HEK293 (cell line): Measurements from ENCODE around the gene HEMK1.

Experiments
- KLF9 ChIP-seq: fragments of 450-650 bp; formaldehyde crosslinking; IDR thresholded peaks from 2 replicates; pipeline ENCODE4 v1.5.1; 2016; ENCODE audit warnings: missing biosample characterization, missing genetic modification characterization, low read depth
- MYNN ChIP-seq: fragments of 450-650 bp; formaldehyde crosslinking; IDR thresholded peaks from 2 replicates; pipeline ENCODE4 v1.5.1; 2016; ENCODE audit warnings: missing biosample characterization, missing genetic modification characterization, borderline replicate concordance
- TRIM28 ChIP-seq: IDR thresholded peaks from 2 replicates; pipeline ENCODE4 v1.6.1; 2011; ENCODE audit warnings: low read length, control low read depth, borderline replicate concordance
- ZNF140 ChIP-seq: fragments of 450-650 bp; formaldehyde crosslinking; IDR thresholded peaks from 2 replicates; pipeline ENCODE4 v1.5.1; 2016; ENCODE audit warnings: missing biosample characterization, missing genetic modification characterization
- ZNF274 ChIP-seq, 2 experiments: fragments of 200-500 bp in 1 of 2; fragments of 450-650 bp in 1 of 2; sonication (Bioruptor generic) in 1 of 2; formaldehyde crosslinking in 1 of 2; IDR thresholded peaks; 2 replicates each; pipeline versions ENCODE4 v1.5.1 to v1.6.1; 2014 to 2016; ENCODE audit warnings: borderline replicate concordance in 1 of 2, inconsistent platforms in 1 of 2, low read length in 1 of 2, missing biosample characterization in 1 of 2, missing genetic modification characterization in 1 of 2
- ZNF350 ChIP-seq: fragments of 450-650 bp; formaldehyde crosslinking; IDR thresholded peaks from 2 replicates; pipeline ENCODE4 v1.5.0; 2017; ENCODE audit warnings: missing biosample characterization, mild to moderate bottlenecking, missing genetic modification characterization
- ZNF391 ChIP-seq: fragments of 450-650 bp; formaldehyde crosslinking; IDR thresholded peaks from 2 replicates; pipeline ENCODE4 v1.5.1; 2016; ENCODE audit warnings: low read depth, missing biosample characterization, missing genetic modification characterization, borderline replicate concordance
- ZNF555 ChIP-seq: fragments of 450-650 bp; formaldehyde crosslinking; conservative IDR thresholded peaks from 2 replicates; pipeline ENCODE4 v1.5.1; 2017; ENCODE audit warnings: missing biosample characterization, mild to moderate bottlenecking, missing genetic modification characterization, inconsistent platforms
- ZNF621 ChIP-seq: fragments of 450-650 bp; formaldehyde crosslinking; IDR thresholded peaks from 2 replicates; pipeline ENCODE4 v1.5.1; 2017; ENCODE audit warnings: missing biosample characterization, missing genetic modification characterization
- TF ChIP-seq, protein P1 (sequence below): fragments of 450-650 bp; formaldehyde crosslinking; optimal IDR thresholded peaks from 2 replicates; pipeline ENCODE3; 2016; ENCODE audit warnings: missing biosample characterization, mild to moderate bottlenecking, missing genetic modification characterization
- TF ChIP-seq, protein P2 (sequence below): fragments of 450-650 bp; formaldehyde crosslinking; IDR thresholded peaks from 2 replicates; pipeline ENCODE4 v1.5.1; 2016; ENCODE audit warnings: missing biosample characterization, missing genetic modification characterization
- TF ChIP-seq, protein P3 (sequence below): fragments of 450-650 bp; formaldehyde crosslinking; IDR thresholded peaks from 2 replicates; pipeline ENCODE4 v1.5.1; 2016; ENCODE audit warnings: missing biosample characterization, missing genetic modification characterization
- TF ChIP-seq, protein P4 (sequence below): fragments of 450-650 bp; formaldehyde crosslinking; IDR thresholded peaks from 2 replicates; pipeline ENCODE4 v1.5.1; 2016; ENCODE audit warnings: missing biosample characterization, missing genetic modification characterization
- TF ChIP-seq, protein P5 (sequence below): fragments of 450-650 bp; formaldehyde crosslinking; IDR thresholded peaks from 2 replicates; pipeline ENCODE4 v1.5.1; 2017; ENCODE audit warnings: missing biosample characterization, missing genetic modification characterization

DNA sequence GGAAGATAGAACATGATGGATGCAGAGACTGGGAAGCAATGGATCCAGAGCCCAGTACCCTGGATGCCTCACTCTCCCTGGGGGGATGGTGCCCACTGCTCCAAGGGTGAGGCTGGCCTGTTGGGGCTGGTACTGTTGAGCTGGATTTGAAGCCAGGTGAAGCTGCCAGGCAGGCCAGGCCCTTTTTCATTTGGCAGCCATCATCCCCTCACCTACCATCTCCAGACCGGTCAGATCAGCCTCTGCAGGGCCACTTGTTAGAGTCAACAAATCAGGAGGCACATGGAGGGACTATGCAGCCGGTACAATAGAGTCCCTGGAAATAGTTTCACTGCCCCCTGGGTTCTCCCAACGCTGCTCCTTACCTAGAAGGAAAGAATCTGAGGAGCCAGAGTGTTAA, 53.6 kb downstream of the HEMK1 start:
- no peak for TF ChIP-seq MYNN (tag by site-specific recombination)
- TF ChIP-seq, protein P1, sequence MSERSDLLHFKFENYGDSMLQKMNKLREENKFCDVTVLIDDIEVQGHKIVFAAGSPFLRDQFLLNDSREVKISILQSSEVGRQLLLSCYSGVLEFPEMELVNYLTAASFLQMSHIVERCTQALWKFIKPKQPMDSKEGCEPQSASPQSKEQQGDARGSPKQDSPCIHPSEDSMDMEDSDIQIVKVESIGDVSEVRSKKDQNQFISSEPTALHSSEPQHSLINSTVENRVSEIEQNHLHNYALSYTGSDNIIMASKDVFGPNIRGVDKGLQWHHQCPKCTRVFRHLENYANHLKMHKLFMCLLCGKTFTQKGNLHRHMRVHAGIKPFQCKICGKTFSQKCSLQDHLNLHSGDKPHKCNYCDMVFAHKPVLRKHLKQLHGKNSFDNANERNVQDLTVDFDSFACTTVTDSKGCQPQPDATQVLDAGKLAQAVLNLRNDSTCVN, result no peak
- TF ChIP-seq, protein P2, sequence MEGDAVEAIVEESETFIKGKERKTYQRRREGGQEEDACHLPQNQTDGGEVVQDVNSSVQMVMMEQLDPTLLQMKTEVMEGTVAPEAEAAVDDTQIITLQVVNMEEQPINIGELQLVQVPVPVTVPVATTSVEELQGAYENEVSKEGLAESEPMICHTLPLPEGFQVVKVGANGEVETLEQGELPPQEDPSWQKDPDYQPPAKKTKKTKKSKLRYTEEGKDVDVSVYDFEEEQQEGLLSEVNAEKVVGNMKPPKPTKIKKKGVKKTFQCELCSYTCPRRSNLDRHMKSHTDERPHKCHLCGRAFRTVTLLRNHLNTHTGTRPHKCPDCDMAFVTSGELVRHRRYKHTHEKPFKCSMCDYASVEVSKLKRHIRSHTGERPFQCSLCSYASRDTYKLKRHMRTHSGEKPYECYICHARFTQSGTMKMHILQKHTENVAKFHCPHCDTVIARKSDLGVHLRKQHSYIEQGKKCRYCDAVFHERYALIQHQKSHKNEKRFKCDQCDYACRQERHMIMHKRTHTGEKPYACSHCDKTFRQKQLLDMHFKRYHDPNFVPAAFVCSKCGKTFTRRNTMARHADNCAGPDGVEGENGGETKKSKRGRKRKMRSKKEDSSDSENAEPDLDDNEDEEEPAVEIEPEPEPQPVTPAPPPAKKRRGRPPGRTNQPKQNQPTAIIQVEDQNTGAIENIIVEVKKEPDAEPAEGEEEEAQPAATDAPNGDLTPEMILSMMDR, result no peak
- TF ChIP-seq ZNF621, result no peak
- no peak for TF ChIP-seq ZNF391 (tag by site-specific recombination)
- no peak for TF ChIP-seq ZNF274 (IDR thresholded peaks at IDR 0.05; ENCODE audit: low read length)
- TF ChIP-seq ZNF274 (tag by site-specific recombination; IDR thresholded peaks at IDR 0.05; ENCODE audit: borderline replicate concordance), result no peak
- TF ChIP-seq, protein P3, sequence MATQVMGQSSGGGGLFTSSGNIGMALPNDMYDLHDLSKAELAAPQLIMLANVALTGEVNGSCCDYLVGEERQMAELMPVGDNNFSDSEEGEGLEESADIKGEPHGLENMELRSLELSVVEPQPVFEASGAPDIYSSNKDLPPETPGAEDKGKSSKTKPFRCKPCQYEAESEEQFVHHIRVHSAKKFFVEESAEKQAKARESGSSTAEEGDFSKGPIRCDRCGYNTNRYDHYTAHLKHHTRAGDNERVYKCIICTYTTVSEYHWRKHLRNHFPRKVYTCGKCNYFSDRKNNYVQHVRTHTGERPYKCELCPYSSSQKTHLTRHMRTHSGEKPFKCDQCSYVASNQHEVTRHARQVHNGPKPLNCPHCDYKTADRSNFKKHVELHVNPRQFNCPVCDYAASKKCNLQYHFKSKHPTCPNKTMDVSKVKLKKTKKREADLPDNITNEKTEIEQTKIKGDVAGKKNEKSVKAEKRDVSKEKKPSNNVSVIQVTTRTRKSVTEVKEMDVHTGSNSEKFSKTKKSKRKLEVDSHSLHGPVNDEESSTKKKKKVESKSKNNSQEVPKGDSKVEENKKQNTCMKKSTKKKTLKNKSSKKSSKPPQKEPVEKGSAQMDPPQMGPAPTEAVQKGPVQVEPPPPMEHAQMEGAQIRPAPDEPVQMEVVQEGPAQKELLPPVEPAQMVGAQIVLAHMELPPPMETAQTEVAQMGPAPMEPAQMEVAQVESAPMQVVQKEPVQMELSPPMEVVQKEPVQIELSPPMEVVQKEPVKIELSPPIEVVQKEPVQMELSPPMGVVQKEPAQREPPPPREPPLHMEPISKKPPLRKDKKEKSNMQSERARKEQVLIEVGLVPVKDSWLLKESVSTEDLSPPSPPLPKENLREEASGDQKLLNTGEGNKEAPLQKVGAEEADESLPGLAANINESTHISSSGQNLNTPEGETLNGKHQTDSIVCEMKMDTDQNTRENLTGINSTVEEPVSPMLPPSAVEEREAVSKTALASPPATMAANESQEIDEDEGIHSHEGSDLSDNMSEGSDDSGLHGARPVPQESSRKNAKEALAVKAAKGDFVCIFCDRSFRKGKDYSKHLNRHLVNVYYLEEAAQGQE (tag by site-specific recombination), result no peak
- TF ChIP-seq, protein P4, sequence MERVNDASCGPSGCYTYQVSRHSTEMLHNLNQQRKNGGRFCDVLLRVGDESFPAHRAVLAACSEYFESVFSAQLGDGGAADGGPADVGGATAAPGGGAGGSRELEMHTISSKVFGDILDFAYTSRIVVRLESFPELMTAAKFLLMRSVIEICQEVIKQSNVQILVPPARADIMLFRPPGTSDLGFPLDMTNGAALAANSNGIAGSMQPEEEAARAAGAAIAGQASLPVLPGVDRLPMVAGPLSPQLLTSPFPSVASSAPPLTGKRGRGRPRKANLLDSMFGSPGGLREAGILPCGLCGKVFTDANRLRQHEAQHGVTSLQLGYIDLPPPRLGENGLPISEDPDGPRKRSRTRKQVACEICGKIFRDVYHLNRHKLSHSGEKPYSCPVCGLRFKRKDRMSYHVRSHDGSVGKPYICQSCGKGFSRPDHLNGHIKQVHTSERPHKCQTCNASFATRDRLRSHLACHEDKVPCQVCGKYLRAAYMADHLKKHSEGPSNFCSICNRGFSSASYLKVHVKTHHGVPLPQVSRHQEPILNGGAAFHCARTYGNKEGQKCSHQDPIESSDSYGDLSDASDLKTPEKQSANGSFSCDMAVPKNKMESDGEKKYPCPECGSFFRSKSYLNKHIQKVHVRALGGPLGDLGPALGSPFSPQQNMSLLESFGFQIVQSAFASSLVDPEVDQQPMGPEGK, result no peak
- no peak for TF ChIP-seq KLF9 (tag by site-specific recombination)
- TF ChIP-seq TRIM28, result no peak
- TF ChIP-seq ZNF140 (tag by site-specific recombination), result no peak
- TF ChIP-seq ZNF555 (tag by site-specific recombination), result no peak
- TF ChIP-seq, protein P5, sequence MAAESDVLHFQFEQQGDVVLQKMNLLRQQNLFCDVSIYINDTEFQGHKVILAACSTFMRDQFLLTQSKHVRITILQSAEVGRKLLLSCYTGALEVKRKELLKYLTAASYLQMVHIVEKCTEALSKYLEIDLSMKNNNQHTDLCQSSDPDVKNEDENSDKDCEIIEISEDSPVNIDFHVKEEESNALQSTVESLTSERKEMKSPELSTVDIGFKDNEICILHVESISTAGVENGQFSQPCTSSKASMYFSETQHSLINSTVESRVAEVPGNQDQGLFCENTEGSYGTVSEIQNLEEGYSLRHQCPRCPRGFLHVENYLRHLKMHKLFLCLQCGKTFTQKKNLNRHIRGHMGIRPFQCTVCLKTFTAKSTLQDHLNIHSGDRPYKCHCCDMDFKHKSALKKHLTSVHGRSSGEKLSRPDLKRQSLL (tag by site-specific recombination), result no peak
- no peak for TF ChIP-seq ZNF350 (tag by site-specific recombination)
